Measurements from ENCODE around the gene TEX14.

TEX14 gene

GRCh38 chr17:58648236-58648635, 43.6 kb downstream of the TEX14 start:
- no peak for DNase-seq

- no peak for DNase-seq
Observed at GRCh38 chr17:58643147-58643546, 48.7 kb downstream of the TEX14 start.

- no peak for DNase-seq
Observed at GRCh38 chr17:58641887-58642311, 49.9 kb downstream of the TEX14 start.

- no peak for DNase-seq
Observed at GRCh38 chr17:58640202-58640601, 51.6 kb downstream of the TEX14 start.

GRCh38 chr17:58639681-58640080, 52.2 kb downstream of the TEX14 start:
- no peak for DNase-seq

- no peak for DNase-seq
Observed at GRCh38 chr17:58637011-58637570, 54.8 kb downstream of the TEX14 start.

GRCh38 chr17:58632324-58633314, 59.2 kb downstream of the TEX14 start:
- DNase-seq: no peak

GRCh38 chr17:58631523-58632323, 60.1 kb downstream of the TEX14 start:
- peak; percentile 98 for DNase-seq

- peak; percentile 74 for DNase-seq
Observed at GRCh38 chr17:58630883-58631522, 60.8 kb downstream of the TEX14 start.

- DNase-seq: no peak
Observed at GRCh38 chr17:58626905-58627304, 64.9 kb downstream of the TEX14 start.

GRCh38 chr17:58624751-58625150, 67.1 kb downstream of the TEX14 start:
- no peak for DNase-seq

GRCh38 chr17:58621174-58621573, 70.7 kb downstream of the TEX14 start:
- peak; percentile 25 for DNase-seq

- no peak for DNase-seq
Observed at GRCh38 chr17:58618336-58618735, 73.5 kb downstream of the TEX14 start.

GRCh38 chr17:58617563-58617962, 74.3 kb downstream of the TEX14 start:
- DNase-seq: peak; percentile 44

GRCh38 chr17:58615768-58616659, 75.8 kb downstream of the TEX14 start:
- peak; percentile 56 for DNase-seq

GRCh38 chr17:58614859-58615459, 76.9 kb downstream of the TEX14 start:
- no peak for DNase-seq

GRCh38 chr17:58611331-58611730, 80.5 kb downstream of the TEX14 start:
- DNase-seq: no peak

- no peak for DNase-seq
Observed at GRCh38 chr17:58606934-58607333, 84.9 kb downstream of the TEX14 start.

GRCh38 chr17:58605986-58606385, 85.9 kb downstream of the TEX14 start:
- no peak for DNase-seq

GRCh38 chr17:58605470-58605869, 86.4 kb downstream of the TEX14 start:
- peak; percentile 74 for DNase-seq

- no peak for DNase-seq
Observed at GRCh38 chr17:58601976-58602375, 89.9 kb downstream of the TEX14 start.

Measured in activated CD4-positive, alpha-beta T cell treated with anti-CD3 and anti-CD28 coated beads, Interleukin-2, Interleukin-6, amounts not matched to agents 100 ng/mL and 50 ng/mL, durations not matched to agents 16 hours and 8 hours (primary cell).